HepG2 (cell line): ENCODE results near the gene MEF2A. TPM values are rescaled to one million over a fixed set of nuclear protein-coding genes. Genes with fewer than 3 reads are reported as not detected.

Experiments
- ATAD3A ChIP-seq: sonication (generic); formaldehyde crosslinking; IDR thresholded peaks from 2 replicates; pipeline ENCODE4 v1.4.0; 2020; ENCODE audit warnings: missing genetic modification reagents
- FOXA3 ChIP-seq: IDR thresholded peaks from 2 replicates; pipeline ENCODE4 v1.6.1; 2016; ENCODE audit warnings: missing genetic modification reagents, missing compliant biosample characterization
- FOXK1 ChIP-seq: sonication (generic); formaldehyde crosslinking; IDR thresholded peaks from 2 replicates; pipeline ENCODE4 v1.4.0; 2020; ENCODE audit warnings: low read depth, missing genetic modification reagents, borderline replicate concordance
- MZF1 ChIP-seq: sonication (generic); formaldehyde crosslinking; IDR thresholded peaks from 2 replicates; pipeline ENCODE4 v1.8.1; 2023; ENCODE audit warnings: mild to moderate bottlenecking, missing genetic modification reagents, borderline replicate concordance
- NFYC ChIP-seq: IDR thresholded peaks from 2 replicates; pipeline ENCODE4 v1.6.1; 2016; ENCODE audit warnings: missing genetic modification reagents, missing compliant biosample characterization
- NONO ChIP-seq, 2 experiments: fragments of 450-650 bp in 1 of 2; sonication (generic) in 1 of 2; formaldehyde crosslinking in 1 of 2; IDR thresholded peaks in 1 of 2; conservative IDR thresholded peaks in 1 of 2; 2 replicates each; pipeline versions ENCODE4 v1.6.1 to v1.8.0; 2017 to 2022; ENCODE audit warnings: mild to moderate bottlenecking in 1 of 2, missing genetic modification reagents in 1 of 2, moderate library complexity in 1 of 2
- PITX1 ChIP-seq: sonication (generic); formaldehyde crosslinking; IDR thresholded peaks from 2 replicates; pipeline ENCODE4 v1.5.1; 2020; ENCODE audit warnings: mild to moderate bottlenecking, missing genetic modification reagents
- RBAK ChIP-seq: sonication (generic); formaldehyde crosslinking; IDR thresholded peaks from 2 replicates; pipeline ENCODE4 v1.5.1; 2020; ENCODE audit warnings: mild to moderate bottlenecking, missing genetic modification reagents
- TBX2 ChIP-seq: sonication (generic); formaldehyde crosslinking; IDR thresholded peaks from 2 replicates; pipeline ENCODE4 v1.5.0; 2020; ENCODE audit warnings: missing genetic modification reagents, mild to moderate bottlenecking, borderline replicate concordance
- ZNF768 ChIP-seq: sonication (generic); formaldehyde crosslinking; IDR thresholded peaks from 2 replicates; pipeline ENCODE4 v1.4.0; 2020; ENCODE audit warnings: missing genetic modification reagents
- ZNF777 ChIP-seq: sonication (generic); formaldehyde crosslinking; IDR thresholded peaks from 2 replicates; pipeline ENCODE4 v1.4.0; 2020; ENCODE audit warnings: missing genetic modification reagents
- ZNF841 ChIP-seq: sonication (generic); formaldehyde crosslinking; IDR thresholded peaks from 2 replicates; pipeline ENCODE4 v1.8.1; 2023; ENCODE audit warnings: missing genetic modification reagents, borderline replicate concordance
- polyA plus RNA-seq, 8 experiments: library from polyadenylated mRNA; depleted of rRNA in 3 of 8; stranded (reverse) in 7 of 8; unstranded in 1 of 8; fragments of >200 nt; fragmentation: Illumina TruSeq in 4 of 8; extraction: Trizol in 4 of 8; gene quantifications; 2 replicates each; pipeline versions ENCODE4 v1.2.1 to v1.2.3, GENCODE V29; 2011 to 2016; ENCODE audit warnings: low read depth in 4 of 8, missing spikeins in 1 of 8, mixed read lengths in 1 of 8; ENCODE audit not compliant: insufficient read depth in 1 of 8
- total RNA-seq, 5 experiments: library from RNA; depleted of rRNA; stranded (reverse); fragments of >200 nt; fragmentation: Illumina TruSeq; extraction: Trizol; gene quantifications; 2 replicates each; pipeline ENCODE4 v1.2.3, GENCODE V29; 2016; ENCODE audit warnings: low read depth in 1 of 5
- TF ChIP-seq, protein P1 (sequence below): sonication (generic); formaldehyde crosslinking; IDR thresholded peaks from 2 replicates; pipeline ENCODE4 v1.4.0; 2020; ENCODE audit warnings: missing genetic modification reagents
- TF ChIP-seq, protein P2 (sequence below): sonication (generic); formaldehyde crosslinking; IDR thresholded peaks from 2 replicates; pipeline ENCODE4 v1.5.0; 2020; ENCODE audit warnings: mild to moderate bottlenecking, low read depth, missing genetic modification reagents, borderline replicate concordance
- TF ChIP-seq, protein P3 (sequence below): sonication (generic); formaldehyde crosslinking; IDR thresholded peaks from 2 replicates; pipeline ENCODE4 v1.4.0; 2020; ENCODE audit warnings: mild to moderate bottlenecking, missing genetic modification reagents

MEF2A gene
- total and polyA plus RNA-seq, 2 of the 13 experiments (the other 11 are each of a cell fraction or from before 2014, with no cell fraction given) = 15.2 to 24.4 TPM

DNA sequence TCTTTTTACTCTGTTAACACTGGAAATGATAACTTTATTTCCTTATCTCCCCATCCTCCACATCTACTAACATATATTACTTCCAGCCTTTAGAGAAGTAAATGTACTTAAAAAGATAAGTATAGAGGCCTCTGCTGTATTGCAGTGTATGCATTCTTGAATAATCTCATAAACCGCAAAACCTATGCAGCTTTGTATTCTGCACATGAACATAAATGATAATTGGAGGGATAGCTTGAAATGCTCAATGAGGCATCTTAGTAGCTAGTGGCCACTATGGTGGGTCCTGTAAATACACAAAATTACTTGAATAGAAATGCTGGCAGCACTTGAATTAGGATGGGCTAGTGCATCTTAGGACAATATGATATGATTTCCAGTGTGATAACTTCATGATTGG lies 90.4 kb downstream of the MEF2A start (continued):
- TF ChIP-seq, protein P1, sequence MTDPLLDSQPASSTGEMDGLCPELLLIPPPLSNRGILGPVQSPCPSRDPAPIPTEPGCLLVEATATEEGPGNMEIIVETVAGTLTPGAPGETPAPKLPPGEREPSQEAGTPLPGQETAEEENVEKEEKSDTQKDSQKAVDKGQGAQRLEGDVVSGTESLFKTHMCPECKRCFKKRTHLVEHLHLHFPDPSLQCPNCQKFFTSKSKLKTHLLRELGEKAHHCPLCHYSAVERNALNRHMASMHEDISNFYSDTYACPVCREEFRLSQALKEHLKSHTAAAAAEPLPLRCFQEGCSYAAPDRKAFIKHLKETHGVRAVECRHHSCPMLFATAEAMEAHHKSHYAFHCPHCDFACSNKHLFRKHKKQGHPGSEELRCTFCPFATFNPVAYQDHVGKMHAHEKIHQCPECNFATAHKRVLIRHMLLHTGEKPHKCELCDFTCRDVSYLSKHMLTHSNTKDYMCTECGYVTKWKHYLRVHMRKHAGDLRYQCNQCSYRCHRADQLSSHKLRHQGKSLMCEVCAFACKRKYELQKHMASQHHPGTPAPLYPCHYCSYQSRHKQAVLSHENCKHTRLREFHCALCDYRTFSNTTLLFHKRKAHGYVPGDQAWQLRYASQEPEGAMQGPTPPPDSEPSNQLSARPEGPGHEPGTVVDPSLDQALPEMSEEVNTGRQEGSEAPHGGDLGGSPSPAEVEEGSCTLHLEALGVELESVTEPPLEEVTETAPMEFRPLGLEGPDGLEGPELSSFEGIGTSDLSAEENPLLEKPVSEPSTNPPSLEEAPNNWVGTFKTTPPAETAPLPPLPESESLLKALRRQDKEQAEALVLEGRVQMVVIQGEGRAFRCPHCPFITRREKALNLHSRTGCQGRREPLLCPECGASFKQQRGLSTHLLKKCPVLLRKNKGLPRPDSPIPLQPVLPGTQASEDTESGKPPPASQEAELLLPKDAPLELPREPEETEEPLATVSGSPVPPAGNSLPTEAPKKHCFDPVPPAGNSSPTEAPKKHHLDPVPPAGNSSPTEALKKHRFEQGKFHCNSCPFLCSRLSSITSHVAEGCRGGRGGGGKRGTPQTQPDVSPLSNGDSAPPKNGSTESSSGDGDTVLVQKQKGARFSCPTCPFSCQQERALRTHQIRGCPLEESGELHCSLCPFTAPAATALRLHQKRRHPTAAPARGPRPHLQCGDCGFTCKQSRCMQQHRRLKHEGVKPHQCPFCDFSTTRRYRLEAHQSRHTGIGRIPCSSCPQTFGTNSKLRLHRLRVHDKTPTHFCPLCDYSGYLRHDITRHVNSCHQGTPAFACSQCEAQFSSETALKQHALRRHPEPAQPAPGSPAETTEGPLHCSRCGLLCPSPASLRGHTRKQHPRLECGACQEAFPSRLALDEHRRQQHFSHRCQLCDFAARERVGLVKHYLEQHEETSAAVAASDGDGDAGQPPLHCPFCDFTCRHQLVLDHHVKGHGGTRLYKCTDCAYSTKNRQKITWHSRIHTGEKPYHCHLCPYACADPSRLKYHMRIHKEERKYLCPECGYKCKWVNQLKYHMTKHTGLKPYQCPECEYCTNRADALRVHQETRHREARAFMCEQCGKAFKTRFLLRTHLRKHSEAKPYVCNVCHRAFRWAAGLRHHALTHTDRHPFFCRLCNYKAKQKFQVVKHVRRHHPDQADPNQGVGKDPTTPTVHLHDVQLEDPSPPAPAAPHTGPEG (CRISPR knock-in tag) = no peak
- TF ChIP-seq PITX1 (CRISPR knock-in tag) = no peak
- no peak for TF ChIP-seq ZNF841 (CRISPR knock-in tag)
- no peak for TF ChIP-seq NFYC (CRISPR knock-in tag)
- no peak for TF ChIP-seq FOXK1 (CRISPR knock-in tag)
- no peak for TF ChIP-seq ZNF768
- no peak for TF ChIP-seq MZF1 (CRISPR knock-in tag)
- no peak for TF ChIP-seq TBX2 (CRISPR knock-in tag)
- TF ChIP-seq, protein P2, sequence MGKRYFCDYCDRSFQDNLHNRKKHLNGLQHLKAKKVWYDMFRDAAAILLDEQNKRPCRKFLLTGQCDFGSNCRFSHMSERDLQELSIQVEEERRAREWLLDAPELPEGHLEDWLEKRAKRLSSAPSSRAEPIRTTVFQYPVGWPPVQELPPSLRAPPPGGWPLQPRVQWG (CRISPR knock-in tag) = no peak
- TF ChIP-seq NONO (IDR thresholded peaks at IDR 0.05) = no peak
- no peak for TF ChIP-seq NONO (CRISPR knock-in tag; conservative IDR thresholded peaks at IDR 0.05)
- TF ChIP-seq FOXA3 = no peak
- TF ChIP-seq, protein P3, sequence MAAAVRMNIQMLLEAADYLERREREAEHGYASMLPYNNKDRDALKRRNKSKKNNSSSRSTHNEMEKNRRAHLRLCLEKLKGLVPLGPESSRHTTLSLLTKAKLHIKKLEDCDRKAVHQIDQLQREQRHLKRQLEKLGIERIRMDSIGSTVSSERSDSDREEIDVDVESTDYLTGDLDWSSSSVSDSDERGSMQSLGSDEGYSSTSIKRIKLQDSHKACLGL (CRISPR knock-in tag) = no peak
- no peak for TF ChIP-seq ZNF777 (CRISPR knock-in tag)
- no peak for TF ChIP-seq RBAK (CRISPR knock-in tag)
- TF ChIP-seq ATAD3A (CRISPR knock-in tag) = no peak
- TF ChIP-seq, all 625 proteins: peak for 0
